Hindlimb muscle (tissue), 1 donor: Measurements from ENCODE around the gene NAA10. TPM values are rescaled to one million over a fixed set of nuclear protein-coding genes. Genes with fewer than 3 reads are reported as not detected.

Experiments used
- DNase-seq: peaks from one replicate; pipeline ENCODE4 v3.0.0-alpha.2; 2013
- polyA plus RNA-seq: library from polyadenylated mRNA; unstranded; fragments of 120-200 nt; gene quantifications from one replicate; pipeline ENCODE4 v1.2.1, GENCODE V29; 2013; ENCODE audit not compliant: insufficient read length

NAA10 gene
- polyA plus RNA-seq, 1 donor = 71.0 TPM

- DNase-seq = no peak
These were observed 51.5 kb downstream of the NAA10 start for GRCh38 chrX:153883163-153883843.

GRCh38 chrX:153882557-153882956 is 52.3 kb downstream of the NAA10 start:
- DNase-seq = no peak

- DNase-seq = no peak
These were observed 52.7 kb downstream of the NAA10 start for GRCh38 chrX:153882086-153882498.

- DNase-seq = no peak
These were observed 53.6 kb downstream of the NAA10 start for GRCh38 chrX:153881281-153881680.

- DNase-seq = no peak
These were observed 54.4 kb downstream of the NAA10 start for GRCh38 chrX:153880440-153880815.

GRCh38 chrX:153879741-153880439 is 54.9 kb downstream of the NAA10 start:
- DNase-seq = no peak

Other genes with a start within 250 kb of the NAA10 start
- 43.1 TPM for gene SLC6A8, start 247.1 kb downstream of the NAA10 start, polyA plus RNA-seq
- 80.6 TPM for gene BCAP31, start 210.7 kb downstream of the NAA10 start, polyA plus RNA-seq
- gene ABCD1, start 210.2 kb downstream of the NAA10 start, polyA plus RNA-seq = 13.5 TPM
- gene PLXNB3, start 170.8 kb downstream of the NAA10 start, polyA plus RNA-seq = 1.9 TPM
- 318 TPM for gene SRPK3, start 154.0 kb downstream of the NAA10 start, polyA plus RNA-seq
- 49.5 TPM for gene IDH3G, start 140.7 kb downstream of the NAA10 start, polyA plus RNA-seq
- 106 TPM for gene SSR4, start 140.4 kb downstream of the NAA10 start, polyA plus RNA-seq
- gene PDZD4, start 104.5 kb downstream of the NAA10 start, polyA plus RNA-seq = 2.4 TPM
- 2.5 TPM for gene L1CAM, start 48.9 kb downstream of the NAA10 start, polyA plus RNA-seq
- gene AVPR2, start 30.4 kb downstream of the NAA10 start, polyA plus RNA-seq = 1.4 TPM
- 26.4 TPM for gene ARHGAP4, start 8.8 kb downstream of the NAA10 start, polyA plus RNA-seq
- gene RENBP, start 9.6 kb upstream of the NAA10 start, polyA plus RNA-seq = 5.1 TPM
- 37.9 TPM for gene HCFC1, start 36.8 kb upstream of the NAA10 start, polyA plus RNA-seq
- gene TMEM187, start 37.7 kb upstream of the NAA10 start, polyA plus RNA-seq = 7.5 TPM
- gene IRAK1, start 84.9 kb upstream of the NAA10 start, polyA plus RNA-seq = 46.3 TPM
- 25.1 TPM for gene MECP2, start 162.7 kb upstream of the NAA10 start, polyA plus RNA-seq
- gene OPN1LW, start 209.2 kb upstream of the NAA10 start, polyA plus RNA-seq = not detected
- gene OPN1MW, start 247.6 kb upstream of the NAA10 start, polyA plus RNA-seq = not detected